Tongue (tissue), 2 donors: ENCODE measurements around the gene SFXN1. TPM values are rescaled to one million over a fixed set of nuclear protein-coding genes. Genes with fewer than 3 reads are reported as not detected.

Experiments
- DNase-seq: peaks from one replicate; pipeline ENCODE4 v3.0.0-alpha.2; 2015
- total RNA-seq: library from RNA; depleted of rRNA; stranded (reverse); fragments of >200 nt; gene quantifications from one replicate; pipeline ENCODE4 v1.2.3, GENCODE V29; 2014

The SFXN1 gene
- total RNA-seq, 1 donor from 2014 or later, result 38.5 TPM

GRCh38 chr5:175465282-175465681 lies 13.1 kb upstream of the SFXN1 start:
- no peak for DNase-seq

- peak; percentile 71 for DNase-seq
These were observed 11.6 kb upstream of the SFXN1 start for GRCh38 chr5:175466700-175467318.

DNA sequence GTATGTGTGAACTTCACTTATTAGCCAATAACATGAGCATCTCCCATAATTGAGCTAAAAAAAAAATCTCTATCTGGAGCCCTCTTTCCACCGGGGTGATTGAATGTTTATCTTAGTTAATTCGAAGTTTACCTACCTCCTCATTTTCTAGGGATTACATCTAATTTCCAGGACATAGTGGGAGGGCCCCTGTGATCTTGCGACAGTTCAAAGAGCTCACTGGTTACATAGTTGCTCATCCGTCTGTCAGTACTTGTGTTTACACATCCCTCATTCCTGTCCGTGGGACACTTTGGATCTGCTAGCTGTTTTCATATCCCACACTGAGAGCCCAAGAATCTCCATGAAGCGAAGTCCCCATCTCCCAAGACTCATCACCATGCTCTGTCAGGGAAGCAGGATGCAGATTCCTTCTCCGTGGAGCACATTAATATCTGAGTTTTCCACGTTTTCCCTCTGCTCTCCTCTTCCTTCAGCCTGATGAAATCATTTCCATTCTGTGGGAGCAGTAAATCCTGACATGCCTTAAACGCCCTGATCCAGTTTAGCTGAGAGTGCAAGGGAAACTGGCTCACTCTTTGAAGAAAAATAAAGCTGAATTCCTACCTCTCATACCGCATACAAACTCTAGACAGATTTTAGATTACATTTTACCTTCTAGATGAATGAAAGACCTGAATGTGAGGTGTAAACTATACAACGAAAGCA lies 10.2 kb upstream of the SFXN1 start:
- no peak for DNase-seq

DNA sequence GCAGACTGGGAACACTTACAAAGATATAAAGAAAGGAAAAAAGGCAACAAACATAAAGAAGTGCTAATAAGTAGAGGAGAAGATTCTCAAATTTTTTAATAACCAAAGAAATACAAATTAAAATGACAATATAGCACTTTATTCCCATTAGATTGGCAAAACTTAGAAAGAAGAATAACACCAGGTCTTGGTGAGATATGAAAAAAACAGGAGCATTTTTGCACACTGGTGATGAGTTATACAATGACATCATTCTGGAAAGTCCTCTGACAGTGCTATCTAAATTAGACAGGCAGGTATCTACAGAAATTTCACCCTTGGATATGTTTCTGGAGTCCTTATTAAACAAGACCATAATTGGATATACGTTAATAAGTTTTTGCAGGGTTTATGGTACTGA lies 9.5 kb upstream of the SFXN1 start:
- DNase-seq, result no peak

GRCh38 chr5:175469916-175470315 lies 8.4 kb upstream of the SFXN1 start:
- no peak for DNase-seq

DNA sequence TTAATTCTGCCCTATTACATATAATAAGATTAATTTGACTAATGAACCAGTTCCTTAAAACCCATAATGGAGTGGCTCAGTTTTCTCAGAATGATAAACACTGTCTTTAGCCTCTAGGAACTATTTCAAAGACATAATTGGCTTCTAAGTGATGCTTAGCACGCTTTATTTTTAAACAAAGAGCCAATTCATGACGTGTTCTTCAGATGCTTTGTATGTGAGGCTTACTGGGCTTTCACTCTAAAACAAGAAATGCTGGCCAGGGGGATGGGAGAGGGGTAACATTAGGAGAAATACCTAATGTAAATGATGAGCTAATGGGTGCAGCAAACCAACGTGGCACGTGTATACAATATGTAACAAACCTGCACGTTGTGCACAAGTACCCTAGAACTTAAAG lies 7.6 kb upstream of the SFXN1 start:
- DNase-seq, result peak; percentile 79

- DNase-seq, result peak; percentile 77
These were observed 7.2 kb upstream of the SFXN1 start for GRCh38 chr5:175471196-175471595.

DNA sequence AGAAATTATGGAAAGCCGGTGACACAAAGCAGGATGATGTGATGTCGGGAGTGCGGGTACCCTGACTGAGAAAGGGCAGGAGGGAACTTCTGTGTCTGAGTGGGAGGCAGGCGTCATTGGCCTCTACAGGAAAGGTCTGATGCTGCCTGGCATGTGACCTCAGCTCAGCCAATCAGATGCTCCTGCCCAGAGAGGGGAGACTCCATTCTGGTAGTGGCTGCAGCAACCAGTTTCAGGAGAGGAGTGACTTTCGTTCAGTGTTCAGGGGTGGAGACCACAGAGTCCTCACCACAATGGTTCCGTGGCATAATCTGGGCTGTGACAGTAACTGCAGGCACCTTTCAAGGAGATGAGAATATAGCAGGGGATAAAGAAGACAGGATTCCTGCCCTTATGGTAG lies 6.7 kb upstream of the SFXN1 start:
- DNase-seq, result no peak

- no peak for DNase-seq
These were observed 6.0 kb upstream of the SFXN1 start for GRCh38 chr5:175472378-175472777.

GRCh38 chr5:175475248-175475647 lies 3.1 kb upstream of the SFXN1 start:
- no peak for DNase-seq

DNA sequence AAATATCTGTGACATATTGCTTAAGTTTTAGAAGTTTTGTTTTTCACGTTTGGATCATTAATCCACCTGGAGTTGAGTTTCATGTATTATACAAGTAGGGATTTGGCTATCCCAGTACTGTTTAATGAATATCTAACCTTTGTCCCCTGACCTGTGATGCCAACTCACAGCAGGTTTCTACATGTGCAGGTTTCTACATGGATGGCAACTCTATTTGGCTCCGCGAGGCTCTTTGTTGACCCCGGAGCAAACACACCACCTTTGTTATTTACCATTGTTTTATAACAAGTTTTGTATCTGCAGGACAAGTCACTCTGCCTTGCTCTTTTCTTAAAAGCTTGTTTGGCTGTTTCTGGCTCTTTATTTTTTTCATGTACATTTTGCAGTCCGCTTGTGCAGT lies 920 bp upstream of the SFXN1 start:
- no peak for DNase-seq

GRCh38 chr5:175478008-175478383 lies 364 bp upstream of the SFXN1 start:
- no peak for DNase-seq

DNA sequence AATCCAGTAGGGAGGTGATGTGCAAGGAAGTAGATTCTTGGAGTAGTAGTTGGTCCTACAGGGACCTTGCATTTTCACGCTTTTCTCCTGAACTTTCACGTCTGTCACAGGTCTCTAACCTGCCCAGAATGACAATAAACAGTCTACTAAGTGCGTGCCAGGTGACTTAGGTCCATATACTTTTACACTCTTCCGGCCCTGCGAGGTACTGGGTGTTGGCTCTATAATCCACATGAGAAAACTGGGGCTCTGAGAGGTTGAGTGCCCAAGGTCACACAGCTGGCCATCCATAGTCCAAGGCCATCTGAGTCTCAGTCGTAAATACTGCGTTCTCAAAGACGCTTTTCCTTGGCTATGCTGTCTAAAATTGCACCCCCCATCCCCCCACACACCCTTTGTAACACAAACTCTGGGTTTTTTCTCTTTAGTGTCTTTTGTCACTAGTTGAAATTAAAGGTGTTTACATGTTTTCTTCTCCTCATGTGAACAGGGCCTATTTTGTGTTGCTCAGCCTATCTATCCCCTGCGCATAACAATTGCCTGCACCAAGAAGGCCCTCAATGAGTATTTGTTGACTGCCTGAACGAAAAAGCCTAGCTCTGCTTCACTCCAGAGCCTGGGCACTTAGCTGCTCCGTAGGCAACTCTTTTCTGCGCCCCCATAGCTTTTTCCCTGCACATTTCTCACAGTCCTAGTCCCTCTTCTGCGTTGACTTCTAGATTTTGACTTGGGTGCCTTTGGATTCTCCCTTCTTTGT lies 943 bp downstream of the SFXN1 start:
- DNase-seq, result no peak

- no peak for DNase-seq
These were observed 5.0 kb downstream of the SFXN1 start for GRCh38 chr5:175483337-175483736.

GRCh38 chr5:175484322-175484721 lies 6.0 kb downstream of the SFXN1 start:
- no peak for DNase-seq

- no peak for DNase-seq
These were observed 6.5 kb downstream of the SFXN1 start for GRCh38 chr5:175484829-175485228.

GRCh38 chr5:175485631-175486030 lies 7.3 kb downstream of the SFXN1 start:
- no peak for DNase-seq

GRCh38 chr5:175487514-175488222 lies 9.3 kb downstream of the SFXN1 start:
- DNase-seq, result no peak

- DNase-seq, result no peak
These were observed 11.5 kb downstream of the SFXN1 start for GRCh38 chr5:175489693-175490443.

- no peak for DNase-seq
These were observed 12.9 kb downstream of the SFXN1 start for GRCh38 chr5:175491223-175491622.

- no peak for DNase-seq
These were observed 14.9 kb downstream of the SFXN1 start for GRCh38 chr5:175493260-175493659.

DNA sequence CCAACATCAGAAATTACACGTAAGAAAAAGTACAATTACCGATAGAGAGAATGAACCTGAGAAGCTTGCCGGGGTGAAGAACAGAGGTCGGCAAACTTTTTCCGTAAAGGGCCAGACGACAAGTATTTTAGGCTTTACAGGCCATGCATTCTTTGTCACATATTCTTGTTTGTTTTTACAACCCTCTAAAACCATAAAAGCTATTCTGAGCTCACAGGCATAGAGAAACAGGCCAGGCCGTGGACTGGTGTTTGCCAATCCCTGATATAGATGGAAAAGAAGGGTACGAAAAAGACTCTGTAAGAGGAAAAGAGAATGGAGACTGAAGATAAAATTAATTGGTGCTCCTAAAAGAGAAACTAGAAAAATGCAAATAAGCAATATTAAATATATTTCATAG lies 15.4 kb downstream of the SFXN1 start:
- DNase-seq, result no peak
